ENCODE results near the gene CRLF1.

DNA sequence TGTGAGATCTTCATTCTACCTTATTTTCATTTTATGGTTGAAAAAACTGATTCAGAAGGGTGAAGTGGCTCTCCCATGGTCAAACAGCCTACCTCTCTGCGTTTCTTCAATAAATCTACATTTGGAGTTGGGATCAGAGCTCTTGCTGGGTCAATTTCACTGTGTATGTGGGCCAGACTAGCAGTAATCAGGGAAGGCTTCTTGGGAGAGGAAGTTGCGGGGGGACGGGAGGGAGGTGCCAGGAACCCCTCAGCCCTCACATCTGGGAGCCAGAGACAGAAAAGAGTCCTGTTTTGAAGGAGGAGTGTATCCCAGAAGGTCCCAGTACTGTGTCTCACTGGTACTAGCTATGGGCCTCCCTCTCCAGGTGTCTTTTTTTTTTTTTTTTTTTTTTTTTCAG is 48.0 kb downstream of the CRLF1 start:
- TF ChIP-seq, protein P1, sequence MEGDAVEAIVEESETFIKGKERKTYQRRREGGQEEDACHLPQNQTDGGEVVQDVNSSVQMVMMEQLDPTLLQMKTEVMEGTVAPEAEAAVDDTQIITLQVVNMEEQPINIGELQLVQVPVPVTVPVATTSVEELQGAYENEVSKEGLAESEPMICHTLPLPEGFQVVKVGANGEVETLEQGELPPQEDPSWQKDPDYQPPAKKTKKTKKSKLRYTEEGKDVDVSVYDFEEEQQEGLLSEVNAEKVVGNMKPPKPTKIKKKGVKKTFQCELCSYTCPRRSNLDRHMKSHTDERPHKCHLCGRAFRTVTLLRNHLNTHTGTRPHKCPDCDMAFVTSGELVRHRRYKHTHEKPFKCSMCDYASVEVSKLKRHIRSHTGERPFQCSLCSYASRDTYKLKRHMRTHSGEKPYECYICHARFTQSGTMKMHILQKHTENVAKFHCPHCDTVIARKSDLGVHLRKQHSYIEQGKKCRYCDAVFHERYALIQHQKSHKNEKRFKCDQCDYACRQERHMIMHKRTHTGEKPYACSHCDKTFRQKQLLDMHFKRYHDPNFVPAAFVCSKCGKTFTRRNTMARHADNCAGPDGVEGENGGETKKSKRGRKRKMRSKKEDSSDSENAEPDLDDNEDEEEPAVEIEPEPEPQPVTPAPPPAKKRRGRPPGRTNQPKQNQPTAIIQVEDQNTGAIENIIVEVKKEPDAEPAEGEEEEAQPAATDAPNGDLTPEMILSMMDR (IDR thresholded peaks at IDR 0.05) = no peak
- TF ChIP-seq POLR2A (IDR thresholded peaks at IDR 0.05) = no peak
